HCT116 (cell line): ENCODE results near the gene TYMP.

Experiments used
- CTCF ChIP-seq, 3 experiments: fragments of 200-600 bp in 1 of 3; sonication (generic) in 1 of 3; IDR thresholded peaks in 2 of 3; conservative IDR thresholded peaks in 1 of 3; 2 replicates each; pipeline ENCODE4 v1.5.1; 2012 to 2017; ENCODE audit warnings: low read depth in 2 of 3, low read length in 2 of 3, antibody characterized with exemption in 1 of 3, borderline replicate concordance in 1 of 3, control low read depth in 1 of 3, mild to moderate bottlenecking in 1 of 3, mixed read lengths in 1 of 3, mixed run types in 1 of 3, moderate library complexity in 1 of 3; ENCODE audit not compliant: insufficient read depth in 1 of 3
- FOSL1 ChIP-seq: IDR thresholded peaks from 2 replicates; pipeline ENCODE4 v1.6.1; 2012; ENCODE audit warnings: low read depth
- POLR2A ChIP-seq: IDR thresholded peaks from 2 replicates; pipeline ENCODE4 v1.7.0; 2011; ENCODE audit warnings: borderline replicate concordance; ENCODE audit not compliant: insufficient read depth, insufficient read length; ENCODE audit errors: extremely low read depth
- POLR2AphosphoS5 ChIP-seq: IDR thresholded peaks from 2 replicates; pipeline ENCODE4 v1.6.1; 2011; ENCODE audit warnings: mild to moderate bottlenecking, low read depth, low read length, moderate library complexity
- YY1 ChIP-seq: IDR thresholded peaks from 2 replicates; pipeline ENCODE4 v1.6.1; 2011; ENCODE audit warnings: low read length, low read depth, moderate library complexity, mild to moderate bottlenecking; ENCODE audit not compliant: insufficient replicate concordance; ENCODE audit errors: extremely low read depth
- ZNF274 ChIP-seq: fragments of 200-500 bp; sonication (Bioruptor generic); IDR thresholded peaks from 2 replicates; pipeline ENCODE4 v1.6.1; 2014; ENCODE audit warnings: mild to moderate bottlenecking, low read depth, low read length, inconsistent platforms
- TF ChIP-seq, protein P1 (sequence below): IDR thresholded peaks from 2 replicates; pipeline ENCODE4 v1.6.1; 2011; ENCODE audit warnings: mild to moderate bottlenecking, low read length, moderate library complexity; ENCODE audit not compliant: insufficient replicate concordance; ENCODE audit errors: extremely low read depth

DNA sequence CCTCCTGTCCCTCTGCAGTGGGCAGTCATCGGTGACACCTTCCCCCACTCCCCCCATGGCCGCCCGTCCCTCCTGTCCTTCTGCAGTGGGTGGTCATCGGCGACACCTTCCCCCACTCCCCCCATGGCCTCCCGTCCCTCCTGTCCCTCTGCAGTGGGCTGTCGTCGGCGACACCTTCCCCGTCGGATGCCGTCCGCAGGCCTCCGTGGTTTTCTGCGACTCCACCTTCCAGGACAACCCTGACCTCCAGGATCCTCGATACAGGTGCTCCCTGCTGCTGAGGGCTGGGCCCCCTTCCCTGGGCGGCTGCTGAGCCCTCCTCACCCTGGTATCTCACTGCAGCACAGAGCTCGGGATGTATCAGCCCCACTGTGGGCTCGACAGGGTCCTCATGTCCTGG is 40.9 kb downstream of the TYMP start:
- TF ChIP-seq CTCF (IDR thresholded peaks at IDR 0.05 in 2 of 3, conservative IDR thresholded peaks at IDR 0.05 in 1 of 3; ENCODE audit: borderline replicate concordance in 1 of 3, insufficient read depth in 1 of 3, low read depth in 2 of 3, low read length in 2 of 3) (no peak), POLR2A (no peak), POLR2AphosphoS5 (no peak), YY1 (no peak), ZNF274 (no peak), FOSL1 (no peak)
- TF ChIP-seq, protein P1, sequence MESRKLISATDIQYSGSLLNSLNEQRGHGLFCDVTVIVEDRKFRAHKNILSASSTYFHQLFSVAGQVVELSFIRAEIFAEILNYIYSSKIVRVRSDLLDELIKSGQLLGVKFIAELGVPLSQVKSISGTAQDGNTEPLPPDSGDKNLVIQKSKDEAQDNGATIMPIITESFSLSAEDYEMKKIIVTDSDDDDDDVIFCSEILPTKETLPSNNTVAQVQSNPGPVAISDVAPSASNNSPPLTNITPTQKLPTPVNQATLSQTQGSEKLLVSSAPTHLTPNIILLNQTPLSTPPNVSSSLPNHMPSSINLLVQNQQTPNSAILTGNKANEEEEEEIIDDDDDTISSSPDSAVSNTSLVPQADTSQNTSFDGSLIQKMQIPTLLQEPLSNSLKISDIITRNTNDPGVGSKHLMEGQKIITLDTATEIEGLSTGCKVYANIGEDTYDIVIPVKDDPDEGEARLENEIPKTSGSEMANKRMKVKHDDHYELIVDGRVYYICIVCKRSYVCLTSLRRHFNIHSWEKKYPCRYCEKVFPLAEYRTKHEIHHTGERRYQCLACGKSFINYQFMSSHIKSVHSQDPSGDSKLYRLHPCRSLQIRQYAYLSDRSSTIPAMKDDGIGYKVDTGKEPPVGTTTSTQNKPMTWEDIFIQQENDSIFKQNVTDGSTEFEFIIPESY = no peak
